Calu3 (cell line): ENCODE measurements around the gene SLX9. TPM values are rescaled to one million over a fixed set of nuclear protein-coding genes. Genes with fewer than 3 reads are reported as not detected.

Experiments
- BruUV-seq: library from RNA; stranded (reverse); fragments of 400-500 nt; replicated peaks from 2 replicates; lab custom pipeline; 2021; lab: Mats Ljungman, UMichigan
- CTCF ChIA-PET: fragments of 300-600 bp; sonication (Branson Sonifier 250); formaldehyde crosslinking; loops from one replicate; lab custom pipeline; 2022; ENCODE audit warnings: antibody characterized with exemption; lab: Charles Lee
- DNase-seq: peaks from one replicate; pipeline ENCODE4 v3.0.0; 2022
- H3K27ac Mint-ChIP-seq: one replicate; pipeline ENCODE4 v1.8.0; 2022; ENCODE audit warnings: mixed read lengths; ENCODE audit not compliant: unreplicated experiment
- H3K27me3 Mint-ChIP-seq: one replicate; pipeline ENCODE4 v1.8.0; 2022; ENCODE audit warnings: mixed read lengths; ENCODE audit not compliant: unreplicated experiment
- H3K36me3 Mint-ChIP-seq: one replicate; pipeline ENCODE4 v1.8.0; 2022; ENCODE audit warnings: mild to moderate bottlenecking, moderate library complexity, mixed read lengths; ENCODE audit not compliant: insufficient read depth, unreplicated experiment
- H3K4me1 Mint-ChIP-seq: one replicate; pipeline ENCODE4 v1.8.0; 2022; ENCODE audit warnings: mild to moderate bottlenecking, low read depth, mixed read lengths; ENCODE audit not compliant: unreplicated experiment
- H3K4me3 Mint-ChIP-seq: one replicate; pipeline ENCODE4 v1.8.0; 2022; ENCODE audit warnings: mild to moderate bottlenecking, low read depth, moderate library complexity, mixed read lengths; ENCODE audit not compliant: unreplicated experiment
- H3K9me3 Mint-ChIP-seq: one replicate; pipeline ENCODE4 v1.8.0; 2022; ENCODE audit warnings: low read depth, mixed read lengths; ENCODE audit not compliant: unreplicated experiment
- CTCF ChIP-seq: fragments of 200-600 bp; IDR thresholded peaks from one replicate; pipeline ENCODE4 v1.8.0; 2022; ENCODE audit warnings: antibody characterized with exemption; ENCODE audit not compliant: unreplicated experiment
- intact Hi-C: fragments of 100-400 bp; cut with micrococcal nuclease; formaldehyde crosslinking; loops from one replicate; pipeline ENCODE4 v1.10.0; 2022; ENCODE audit not compliant: unreplicated experiment
- total RNA-seq: library from RNA; stranded (reverse); gene quantifications from 2 replicates; pipeline ENCODE4 v1.2.3, GENCODE V29; 2022

The SLX9 gene
- total RNA-seq, 1 experiment from 2014 or later = 24.6 TPM

GRCh38 chr21:44982558-44983250 lies 42.9 kb downstream of the SLX9 start:
- CTCF ChIA-PET = no interaction called here
- Mint-ChIP-seq H3K27ac (no peak overlapping the region), H3K36me3 (peaks cover 14% of the 10 kb centered on the region), H3K4me3 (no peak overlapping the region), H3K9me3 (no peaks in the 10 kb centered on the region), H3K27me3 (no peaks in the 10 kb centered on the region), H3K4me1 (no peaks in the 10 kb centered on the region)
- no peak for DNase-seq
- TF ChIP-seq CTCF = no peak
- intact Hi-C loops = no loop called here
- no TSS peak for BruUV-seq

GRCh38 chr21:44983421-44984206 lies 43.8 kb downstream of the SLX9 start:
- Mint-ChIP-seq H3K9me3 (no peaks in the 10 kb centered on the region), H3K27me3 (no peaks in the 10 kb centered on the region), H3K4me1 (no peaks in the 10 kb centered on the region), H3K4me3 (no peak overlapping the region), H3K27ac (no peak overlapping the region), H3K36me3 (peaks cover 9% of the 10 kb centered on the region)
- TF ChIP-seq CTCF = no peak
- CTCF ChIA-PET = no interaction called here
- no peak for DNase-seq
- no TSS peak for BruUV-seq
- intact Hi-C loops = no loop called here

- CTCF ChIA-PET = no interaction called here
- Mint-ChIP-seq H3K4me3 (no peak overlapping the region), H3K27me3 (no peaks in the 10 kb centered on the region), H3K9me3 (no peaks in the 10 kb centered on the region), H3K4me1 (no peaks in the 10 kb centered on the region), H3K36me3 (peaks cover 9% of the 10 kb centered on the region), H3K27ac (no peak overlapping the region)
- BruUV-seq = no TSS peak
- no peak for DNase-seq
- no peak for TF ChIP-seq CTCF
- intact Hi-C loops = no loop called here
Measured at GRCh38 chr21:44984428-44984791, 44.6 kb downstream of the SLX9 start.

- no peak for DNase-seq
- Mint-ChIP-seq H3K4me1 (no peaks in the 10 kb centered on the region), H3K27ac (no peak overlapping the region), H3K4me3 (no peak overlapping the region), H3K9me3 (no peaks in the 10 kb centered on the region), H3K27me3 (no peaks in the 10 kb centered on the region), H3K36me3 (peaks cover 9% of the 10 kb centered on the region)
- BruUV-seq = no TSS peak
- intact Hi-C loops = no loop called here
- TF ChIP-seq CTCF = no peak
- CTCF ChIA-PET = no interaction called here
Measured at GRCh38 chr21:44984792-44985440, 45.1 kb downstream of the SLX9 start.
